ENCODE data around the gene SLC66A3. TPM values are rescaled to one million over a fixed set of nuclear protein-coding genes. Genes with fewer than 3 reads are reported as not detected.

SLC66A3 gene
- polyA plus RNA-seq, 1 donor (not counting 4 experiments of a cell fraction or from before 2014, with no cell fraction given): 31.1 TPM

GRCh38 chr2:11118761-11119160 is 36.5 kb upstream of the SLC66A3 start:
- TF ChIP-seq EZH2 (IDR thresholded peaks at IDR 0.05; ENCODE audit: low read length) (no peak), CTCF (optimal IDR thresholded peaks at IDR 0.05 in 1 of 3, IDR thresholded peaks at IDR 0.05 in 1 of 3, conservative IDR thresholded peaks at IDR 0.05 in 1 of 3; ENCODE audit: extremely low read depth in 1 of 3, insufficient read depth in 2 of 3, low read length in 3 of 3) (no peak)
- dilution Hi-C loops (cut with MboI; ENCODE audit: extremely low pct_ligation_motif_present, low sequenced_read_pairs): no loop called here
- Histone ChIP-seq H3K9me1 (ENCODE audit: control insufficient read depth, extremely low read depth, insufficient read depth, low read length) (no peaks in the 10 kb centered on the region), H3K79me2 (ENCODE audit: control insufficient read depth, insufficient read depth, low read length) (no peaks in the 10 kb centered on the region), H3K36me3 (ENCODE audit: control insufficient read depth in 2 of 2, extremely low read depth in 1 of 2, insufficient read depth in 2 of 2, low read length in 2 of 2) (no peaks in the 10 kb centered on the region), H3K9ac (ENCODE audit: control insufficient read depth, extremely low read depth, insufficient read depth, low read length) (no peak overlapping the region), H3K4me1 (ENCODE audit: control insufficient read depth, extremely low read depth, insufficient read depth, low read length) (peaks cover 7% of the 10 kb centered on the region), H3K9me3 (ENCODE audit: control insufficient read depth, low read depth, low read length) (no peaks in the 10 kb centered on the region), H2AFZ (ENCODE audit: control insufficient read depth, low read length) (no peak overlapping the region), H3K27me3 (ENCODE audit: control insufficient read depth, extremely low read depth, insufficient read depth, low read length) (no peaks in the 10 kb centered on the region), H3K4me2 (ENCODE audit: control insufficient read depth, extremely low read depth, insufficient read depth, low read depth, low read length) (no peak overlapping the region), H3K4me3 (ENCODE audit: control insufficient read depth in 2 of 3, extremely low read depth in 1 of 3, insufficient read depth in 2 of 3, low read depth in 1 of 3, low read length in 3 of 3) (no peak overlapping the region), H3K27ac (ENCODE audit: control insufficient read depth, insufficient read depth, low read length) (no peak overlapping the region), H4K20me1 (ENCODE audit: control insufficient read depth, extremely low read depth, insufficient read depth, low read length) (no peaks in the 10 kb centered on the region)
- DNase-seq (ENCODE audit: low read depth, low spot score): no peak
- FAIRE-seq: no peak

GRCh38 chr2:11121099-11121822 is 34.0 kb upstream of the SLC66A3 start:
- Histone ChIP-seq H2AFZ (ENCODE audit: control insufficient read depth, low read length) (no peak overlapping the region), H3K27ac (ENCODE audit: control insufficient read depth, insufficient read depth, low read length) (no peak overlapping the region), H3K79me2 (ENCODE audit: control insufficient read depth, insufficient read depth, low read length) (no peaks in the 10 kb centered on the region), H3K36me3 (ENCODE audit: control insufficient read depth in 2 of 2, extremely low read depth in 1 of 2, insufficient read depth in 2 of 2, low read length in 2 of 2) (no peaks in the 10 kb centered on the region), H3K4me3 (ENCODE audit: control insufficient read depth in 2 of 3, extremely low read depth in 1 of 3, insufficient read depth in 2 of 3, low read depth in 1 of 3, low read length in 3 of 3) (no peak overlapping the region), H3K9me3 (ENCODE audit: control insufficient read depth, low read depth, low read length) (no peaks in the 10 kb centered on the region), H3K27me3 (ENCODE audit: control insufficient read depth, extremely low read depth, insufficient read depth, low read length) (no peaks in the 10 kb centered on the region), H3K9me1 (ENCODE audit: control insufficient read depth, extremely low read depth, insufficient read depth, low read length) (no peaks in the 10 kb centered on the region), H3K4me1 (ENCODE audit: control insufficient read depth, extremely low read depth, insufficient read depth, low read length) (peaks cover 7% of the 10 kb centered on the region), H4K20me1 (ENCODE audit: control insufficient read depth, extremely low read depth, insufficient read depth, low read length) (no peaks in the 10 kb centered on the region), H3K9ac (ENCODE audit: control insufficient read depth, extremely low read depth, insufficient read depth, low read length) (no peak overlapping the region), H3K4me2 (ENCODE audit: control insufficient read depth, extremely low read depth, insufficient read depth, low read depth, low read length) (no peak overlapping the region)
- dilution Hi-C loops (cut with MboI; ENCODE audit: extremely low pct_ligation_motif_present, low sequenced_read_pairs): no loop called here
- TF ChIP-seq EZH2 (IDR thresholded peaks at IDR 0.05; ENCODE audit: low read length) (no peak), CTCF (optimal IDR thresholded peaks at IDR 0.05 in 1 of 3, IDR thresholded peaks at IDR 0.05 in 1 of 3, conservative IDR thresholded peaks at IDR 0.05 in 1 of 3; ENCODE audit: extremely low read depth in 1 of 3, insufficient read depth in 2 of 3, low read length in 3 of 3) (no peak)
- FAIRE-seq (no peak), DNase-seq (ENCODE audit: low read depth, low spot score) (no peak)
